AG10803 (cell line): ENCODE measurements around the gene ARHGAP22.

Experiments
- DNase-seq: peaks from one replicate; pipeline ENCODE4 v3.0.0; 2010; ENCODE audit warnings: low read depth
- H3K4me3 ChIP-seq: 2 replicates; pipeline ENCODE4 v1.5.1; 2011; ENCODE audit warnings: mild to moderate bottlenecking, low read length, control low read depth
- TF ChIP-seq, protein P1 (sequence below): conservative IDR thresholded peaks from 2 replicates; pipeline ENCODE4 v1.5.1; 2011; ENCODE audit warnings: mild to moderate bottlenecking, low read length, control low read depth, inconsistent platforms

The ARHGAP22 gene

GRCh38 chr10:48410503-48410902 lies 194.4 kb downstream of the ARHGAP22 start:
- DNase-seq, result no peak
- TF ChIP-seq, protein P1, sequence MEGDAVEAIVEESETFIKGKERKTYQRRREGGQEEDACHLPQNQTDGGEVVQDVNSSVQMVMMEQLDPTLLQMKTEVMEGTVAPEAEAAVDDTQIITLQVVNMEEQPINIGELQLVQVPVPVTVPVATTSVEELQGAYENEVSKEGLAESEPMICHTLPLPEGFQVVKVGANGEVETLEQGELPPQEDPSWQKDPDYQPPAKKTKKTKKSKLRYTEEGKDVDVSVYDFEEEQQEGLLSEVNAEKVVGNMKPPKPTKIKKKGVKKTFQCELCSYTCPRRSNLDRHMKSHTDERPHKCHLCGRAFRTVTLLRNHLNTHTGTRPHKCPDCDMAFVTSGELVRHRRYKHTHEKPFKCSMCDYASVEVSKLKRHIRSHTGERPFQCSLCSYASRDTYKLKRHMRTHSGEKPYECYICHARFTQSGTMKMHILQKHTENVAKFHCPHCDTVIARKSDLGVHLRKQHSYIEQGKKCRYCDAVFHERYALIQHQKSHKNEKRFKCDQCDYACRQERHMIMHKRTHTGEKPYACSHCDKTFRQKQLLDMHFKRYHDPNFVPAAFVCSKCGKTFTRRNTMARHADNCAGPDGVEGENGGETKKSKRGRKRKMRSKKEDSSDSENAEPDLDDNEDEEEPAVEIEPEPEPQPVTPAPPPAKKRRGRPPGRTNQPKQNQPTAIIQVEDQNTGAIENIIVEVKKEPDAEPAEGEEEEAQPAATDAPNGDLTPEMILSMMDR, result no peak
- H3K4me3 ChIP-seq, result no peak overlapping the region

- no peak overlapping the region for H3K4me3 ChIP-seq
- no peak for DNase-seq
- TF ChIP-seq, protein P1, result no peak
These were observed 198.2 kb downstream of the ARHGAP22 start for GRCh38 chr10:48406658-48407057.

GRCh38 chr10:48406204-48406603 lies 198.7 kb downstream of the ARHGAP22 start:
- H3K4me3 ChIP-seq, result no peak overlapping the region
- TF ChIP-seq, protein P1, result no peak
- DNase-seq, result no peak

GRCh38 chr10:48404646-48405045 lies 200.2 kb downstream of the ARHGAP22 start:
- peak; percentile 56 for DNase-seq
- no peak overlapping the region for H3K4me3 ChIP-seq
- TF ChIP-seq, protein P1, result no peak

DNA sequence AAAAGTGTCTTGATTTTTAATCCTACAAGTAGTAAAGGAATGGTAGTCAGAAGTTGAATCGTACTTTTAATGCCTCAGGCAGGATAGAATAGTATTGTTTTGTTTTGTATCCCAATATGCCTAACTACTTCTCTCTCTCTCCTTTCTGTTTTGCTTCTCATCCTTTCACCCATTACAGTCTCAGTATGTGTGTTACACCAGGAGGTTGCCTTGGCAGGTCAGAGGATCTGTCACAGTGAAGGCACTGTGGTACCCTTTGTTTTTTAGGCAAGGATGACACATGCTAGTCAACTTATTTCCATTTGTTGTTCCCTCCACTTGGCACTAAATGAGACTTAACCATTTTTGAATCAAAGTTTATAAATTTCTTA lies 204.0 kb downstream of the ARHGAP22 start:
- no peak for DNase-seq
- H3K4me3 ChIP-seq, result no peak overlapping the region
- TF ChIP-seq, protein P1, result no peak

DNA sequence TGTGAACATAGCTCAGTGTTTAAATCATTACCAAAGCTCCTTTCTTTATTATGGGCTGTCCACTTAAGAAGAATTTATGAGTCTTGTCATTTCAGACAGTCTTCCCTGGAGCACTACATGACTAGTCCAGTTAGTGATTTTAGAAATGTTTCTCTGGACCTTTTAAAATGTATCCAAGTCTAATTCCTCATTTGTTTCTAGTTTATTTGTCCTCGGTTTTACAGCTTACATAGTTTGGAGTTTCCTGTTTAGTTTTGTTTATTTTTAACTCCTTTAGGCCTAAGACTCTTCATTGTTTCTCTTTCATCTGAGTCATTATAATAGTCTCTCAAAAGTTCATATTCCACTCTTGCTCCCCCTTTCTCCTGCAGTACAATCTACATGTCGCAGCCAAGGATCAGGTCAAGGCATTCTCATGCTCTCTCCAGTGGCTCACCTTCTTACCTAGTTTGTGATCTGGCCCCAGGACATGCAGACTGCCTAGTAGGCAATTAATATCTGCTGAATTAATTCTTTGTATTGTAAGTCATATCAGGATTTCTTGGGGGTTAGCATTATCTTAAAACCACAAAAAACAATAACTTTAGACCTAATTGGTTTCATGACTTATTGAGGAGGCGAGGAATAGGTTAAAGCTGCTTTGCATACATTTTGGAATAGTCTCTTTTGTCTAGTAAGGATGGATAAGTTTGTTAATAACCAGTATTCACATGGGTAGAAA lies 204.6 kb downstream of the ARHGAP22 start:
- TF ChIP-seq, protein P1, result no peak
- H3K4me3 ChIP-seq, result no peak overlapping the region
- peak; percentile 35 for DNase-seq

- H3K4me3 ChIP-seq, result no peak overlapping the region
- TF ChIP-seq, protein P1, result no peak
- no peak for DNase-seq
These were observed 205.3 kb downstream of the ARHGAP22 start for GRCh38 chr10:48399551-48399950.
